Spleen (tissue), 13 donors: ENCODE data around the gene AVPR2. TPM values are rescaled to one million over a fixed set of nuclear protein-coding genes. Genes with fewer than 3 reads are reported as not detected.
A peak's percentile ranks its signal among the peaks of the same experiment; 100 is the strongest.

Experiments used
- DNase-seq: peaks from one replicate; pipeline ENCODE4 v3.0.0-alpha.2; 2020
- H3K27ac ChIP-seq, 8 donors: fragments of 200-600 bp; sonication (generic) in 7 of 8; 1 replicate in 4 of 8; 2 replicates in 4 of 8; pipeline versions ENCODE4 v1.5.0 to v1.8.0; 2016 to 2021; ENCODE audit warnings: inconsistent platforms in 4 of 8, mild to moderate bottlenecking in 4 of 8, moderate library complexity in 1 of 8
- H3K27me3 ChIP-seq, 7 donors: fragments of 200-600 bp; sonication (generic) in 6 of 7; replicated peaks in 1 of 7; 1 replicate in 4 of 7; 2 replicates in 3 of 7; pipeline versions ENCODE4 v1.5.0 to v1.8.0; 2016 to 2021; ENCODE audit warnings: inconsistent platforms in 3 of 7, mild to moderate bottlenecking in 1 of 7
- H3K36me3 ChIP-seq, 6 donors: fragments of 200-600 bp; sonication (generic) in 5 of 6; 1 replicate in 4 of 6; 2 replicates in 2 of 6; pipeline versions ENCODE4 v1.5.0 to v1.8.0; 2016 to 2021; ENCODE audit warnings: inconsistent platforms in 2 of 6
- H3K4me1 ChIP-seq, 6 donors: fragments of 200-600 bp; sonication (generic) in 5 of 6; 1 replicate in 3 of 6; 2 replicates in 3 of 6; pipeline versions ENCODE4 v1.5.0 to v1.8.0; 2016 to 2021; ENCODE audit warnings: inconsistent platforms in 3 of 6
- H3K4me3 ChIP-seq, 8 donors: fragments of 200-600 bp; sonication (generic) in 7 of 8; 1 replicate in 4 of 8; 2 replicates in 4 of 8; pipeline versions ENCODE4 v1.5.0 to v1.8.0; 2016 to 2021; ENCODE audit warnings: inconsistent platforms in 4 of 8, mild to moderate bottlenecking in 4 of 8, moderate library complexity in 2 of 8
- H3K9me3 ChIP-seq, 8 donors: fragments of 200-600 bp; sonication (generic) in 7 of 8; 1 replicate in 4 of 8; 2 replicates in 4 of 8; pipeline versions ENCODE4 v1.5.0 to v1.8.0; 2016 to 2021; ENCODE audit warnings: inconsistent platforms in 4 of 8
- POLR2A ChIP-seq, 3 donors: fragments of 450-650 bp; IDR thresholded peaks; one replicate each; pipeline ENCODE4 v1.5.1; 2017; ENCODE audit warnings: antibody characterized with exemption in 3 of 3, mild to moderate bottlenecking in 1 of 3
- POLR2AphosphoS5 ChIP-seq, 3 donors: sonication (generic); formaldehyde crosslinking; IDR thresholded peaks; one replicate each; pipeline ENCODE4 v1.5.1; 2017; ENCODE audit warnings: antibody characterized with exemption in 3 of 3
- WGBS, 5 donors: extraction: QIAGEN DNeasy Blood & Tissue Kit in 3 of 5; methylation state at CpG; one replicate each; pipeline versions ENCODE4 v1.1.5 to v1.1.7; 2013 to 2018; 5-methylcytosine and 5-hydroxymethylcytosine counted together
- intact Hi-C: fragments of 100-400 bp; cut with DNase I; formaldehyde crosslinking; loops from one replicate; pipeline ENCODE4 v1.15.0; 2023; ENCODE audit warnings: low total_unique reads
- long read RNA-seq, 2 donors: transcript quantifications; one replicate each; lab custom pipeline, GENCODE V29; 2026
- polyA plus RNA-seq, 3 donors: library from polyadenylated mRNA; stranded (reverse); fragments of 200-250 nt; gene quantifications; one replicate each; pipeline ENCODE4 v1.2.1, GENCODE V29; 2013
- total RNA-seq, 7 donors: library from RNA; depleted of rRNA in 3 of 7; stranded (reverse); fragments of >200 nt in 3 of 7; fragmentation: NEBNext Ultra II Directional in 4 of 7; extraction: Animal tissue kit (Norgen Biotek cat#: 25700) in 4 of 7; gene quantifications; one replicate each; pipeline versions ENCODE4 v1.1.0 to v1.2.1, GENCODE V29; 2016 to 2021
- TF ChIP-seq, protein P1 (sequence below), 11 experiments: fragments of 200-600 bp in 7 of 11; fragments of 450-650 bp in 4 of 11; sonication (generic) in 4 of 11; IDR thresholded peaks in 8 of 11; conservative IDR thresholded peaks in 3 of 11; 1 replicate in 7 of 11; 2 replicates in 4 of 11; pipeline versions ENCODE4 v1.4.0 to v1.8.0; 2016 to 2021; ENCODE audit warnings: antibody characterized with exemption in 11 of 11, inconsistent platforms in 4 of 11, mild to moderate bottlenecking in 1 of 11
- donor health status: healthy with polysubstance abuse.
- donor health status: DM: no; HTN: no; CAD: no; lungs with moderate emphysema.
- donor health status: DM: no; HTN: no; CAD: no.
- donor health status: Bipolar disorder and iron deficiency.
- donor health status: healthy.
- donor health status: DM: no; HTN: no; CAD: no.
- donor health status: DM: yes; HTN: yes; CAD: no.

The AVPR2 gene
- total RNA-seq (under 1 TPM in 1 of 7 donors, not detected in 6; 0.52 TPM), polyA plus RNA-seq (under 1 TPM; 0.22 to 0.77 (median 0.26) TPM)
- long read RNA-seq, donor 1, result 0 reads
- long read RNA-seq, donor 2, result 0 reads

DNA sequence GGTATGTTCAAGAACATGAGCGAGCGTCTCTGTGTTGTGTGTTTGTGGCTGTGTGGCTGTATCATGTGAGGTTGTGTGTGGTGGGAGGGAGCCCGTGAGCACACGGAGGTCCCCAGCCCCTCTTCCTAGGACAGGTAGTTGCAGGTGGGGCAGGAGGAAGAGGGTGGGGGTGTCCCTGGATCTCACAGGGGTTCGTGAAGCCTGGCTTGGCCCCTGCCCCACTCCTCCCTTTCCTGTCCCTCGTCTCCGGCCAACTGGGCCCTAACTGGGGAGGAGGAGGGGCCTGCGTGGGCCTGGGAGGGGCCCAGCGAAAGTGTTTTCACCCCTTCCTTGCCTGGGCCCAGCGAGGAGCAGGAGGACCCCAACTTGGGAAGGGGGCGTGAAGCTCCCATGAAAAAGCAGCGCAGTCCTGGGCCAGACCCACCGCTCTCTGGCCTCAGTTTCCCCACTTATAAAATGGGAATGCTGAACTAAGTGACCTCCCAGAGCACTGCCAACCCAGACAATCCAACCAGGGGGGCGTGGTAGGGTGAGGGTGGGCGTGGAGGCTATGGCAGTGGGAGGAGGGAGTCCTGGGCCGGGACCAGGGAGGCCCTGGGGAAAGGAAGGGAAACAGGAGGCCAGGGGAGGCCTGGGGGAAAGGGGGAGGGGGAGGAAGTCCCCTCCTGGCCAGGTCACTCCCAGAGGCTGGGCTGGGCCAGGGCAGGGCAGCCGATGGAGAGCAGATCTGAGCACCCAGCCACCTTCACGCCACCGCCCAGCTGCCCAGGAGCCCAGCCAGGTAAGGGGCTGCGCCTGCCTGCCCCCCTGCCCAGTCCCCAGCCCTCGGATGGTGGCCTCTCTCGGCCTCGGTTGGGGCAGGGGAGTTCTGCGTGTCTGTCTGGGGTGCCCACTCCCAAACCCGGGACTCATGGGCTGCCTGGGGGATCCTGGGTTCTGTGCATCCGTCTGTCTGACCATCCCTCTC, at the start of gene AVPR2:
Gene AVPR2, plus strand, starts transcription at position 683 of the 967 bp plus-strand sequence. CDS start 473 bp downstream, outside the sequence.
- peak; percentile 46 to 69 (median 59) for TF ChIP-seq POLR2AphosphoS5 (IDR thresholded peaks at IDR 0.05)
- TF ChIP-seq, protein P1, sequence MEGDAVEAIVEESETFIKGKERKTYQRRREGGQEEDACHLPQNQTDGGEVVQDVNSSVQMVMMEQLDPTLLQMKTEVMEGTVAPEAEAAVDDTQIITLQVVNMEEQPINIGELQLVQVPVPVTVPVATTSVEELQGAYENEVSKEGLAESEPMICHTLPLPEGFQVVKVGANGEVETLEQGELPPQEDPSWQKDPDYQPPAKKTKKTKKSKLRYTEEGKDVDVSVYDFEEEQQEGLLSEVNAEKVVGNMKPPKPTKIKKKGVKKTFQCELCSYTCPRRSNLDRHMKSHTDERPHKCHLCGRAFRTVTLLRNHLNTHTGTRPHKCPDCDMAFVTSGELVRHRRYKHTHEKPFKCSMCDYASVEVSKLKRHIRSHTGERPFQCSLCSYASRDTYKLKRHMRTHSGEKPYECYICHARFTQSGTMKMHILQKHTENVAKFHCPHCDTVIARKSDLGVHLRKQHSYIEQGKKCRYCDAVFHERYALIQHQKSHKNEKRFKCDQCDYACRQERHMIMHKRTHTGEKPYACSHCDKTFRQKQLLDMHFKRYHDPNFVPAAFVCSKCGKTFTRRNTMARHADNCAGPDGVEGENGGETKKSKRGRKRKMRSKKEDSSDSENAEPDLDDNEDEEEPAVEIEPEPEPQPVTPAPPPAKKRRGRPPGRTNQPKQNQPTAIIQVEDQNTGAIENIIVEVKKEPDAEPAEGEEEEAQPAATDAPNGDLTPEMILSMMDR (IDR thresholded peaks at IDR 0.05 in 8 of 11, conservative IDR thresholded peaks at IDR 0.05 in 3 of 11), result no peak
- peaks cover 0 to under 1% (median 0%) of the 10 kb centered on the region in 8 donors for H3K9me3 ChIP-seq
- peaks cover 0 to 4% (median 0%) of the 10 kb centered on the region in 7 donors for H3K27me3 ChIP-seq
- DNase-seq, result no peak
- peak within 1 kb of the TSS in 6 of 8 donors; percentile 47 to 78 (median 57) for H3K27ac ChIP-seq
- H3K4me1 ChIP-seq, result peaks cover 12 to 70% (median 51%) of the 10 kb centered on the region in 6 donors
- intact Hi-C loops, result no loop called here
- H3K4me3 ChIP-seq, result peak within 1 kb of the TSS in 1 of 8 donors; percentile 25
- H3K36me3 ChIP-seq, result peaks cover 0 to 26% (median 8%) of the 10 kb centered on the region in 6 donors
- 24 to 59% (median 37%) methylated on average over 10 to 26 of the region's 26 CpGs for WGBS, 5 donors

DNA sequence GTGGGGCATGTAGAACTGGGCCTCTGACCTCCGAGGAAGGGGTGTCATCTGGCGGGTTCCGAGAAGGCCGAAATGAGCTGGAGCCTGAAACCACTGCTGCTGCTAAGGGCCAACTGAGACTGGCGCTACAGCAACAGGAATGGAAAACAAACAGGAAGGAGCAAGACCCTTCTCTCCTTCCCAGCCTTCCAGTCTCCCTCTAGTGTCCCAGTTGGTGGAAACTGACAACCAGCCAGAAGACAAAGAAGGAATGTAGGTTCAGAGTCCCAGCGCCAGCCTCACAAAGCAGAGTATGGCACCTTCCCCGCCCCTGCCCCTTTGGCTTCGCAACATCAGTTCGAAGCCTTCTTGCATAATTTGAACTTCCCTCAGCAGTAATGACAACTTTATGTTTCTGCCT, 49.8 kb upstream of the AVPR2 start:
- Histone ChIP-seq H3K27ac (no peak overlapping the region), H3K9me3 (no peaks in the 10 kb centered on the region), H3K4me1 (no peaks in the 10 kb centered on the region), H3K27me3 (peaks cover 0 to 31% (median 0%) of the 10 kb centered on the region in 7 donors), H3K4me3 (no peak overlapping the region), H3K36me3 (no peaks in the 10 kb centered on the region)
- TF ChIP-seq, protein P1 (IDR thresholded peaks at IDR 0.05 in 8 of 11, conservative IDR thresholded peaks at IDR 0.05 in 3 of 11), result no peak
- no peak for TF ChIP-seq POLR2AphosphoS5 (IDR thresholded peaks at IDR 0.05)
- intact Hi-C loops, result no loop called here
- 80 to 87% (median 86%) methylated on average over 8 to 9 of the region's 9 CpGs for whole genome bisulfite sequencing, 5 donors
- DNase-seq, result peak; percentile 32

DNA sequence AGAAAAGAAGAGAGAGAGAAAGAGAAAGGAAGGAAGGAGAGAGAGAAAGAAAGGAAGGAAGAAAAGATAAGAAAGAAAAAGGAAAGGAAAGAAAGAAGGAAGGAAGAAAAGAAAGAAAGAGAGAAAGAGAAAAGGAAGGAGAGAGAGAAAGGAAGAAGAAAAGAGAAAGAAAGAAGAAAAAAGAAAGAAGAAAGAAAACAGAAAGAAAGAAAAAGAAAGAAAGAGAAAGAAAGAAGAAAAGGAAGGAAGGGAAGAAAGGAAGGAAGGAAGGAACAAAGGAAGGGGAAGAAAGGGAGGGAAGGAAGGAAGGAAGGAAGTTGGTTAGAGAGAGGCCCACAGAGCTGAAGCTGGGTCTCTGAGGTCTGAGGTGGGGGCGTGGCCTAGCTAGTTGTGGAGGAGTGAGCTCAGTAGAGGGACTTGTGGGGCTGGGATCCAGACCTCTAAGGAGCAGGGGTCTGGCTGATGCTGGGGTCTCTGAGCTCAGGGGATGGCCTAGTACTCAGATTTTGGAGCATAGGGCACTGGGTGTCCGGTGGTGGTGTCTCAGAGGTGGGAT, 47.0 kb upstream of the AVPR2 start:
- no peaks in the 10 kb centered on the region for H3K4me1 ChIP-seq
- TF ChIP-seq, protein P1 (IDR thresholded peaks at IDR 0.05 in 8 of 11, conservative IDR thresholded peaks at IDR 0.05 in 3 of 11), result no peak
- TF ChIP-seq POLR2AphosphoS5 (IDR thresholded peaks at IDR 0.05) (no peak), POLR2A (IDR thresholded peaks at IDR 0.05) (no peak)
- H3K9me3 ChIP-seq, result no peaks in the 10 kb centered on the region
- no peak overlapping the region for H3K4me3 ChIP-seq
- no peaks in the 10 kb centered on the region for H3K36me3 ChIP-seq
- intact Hi-C loops, result no loop called here
- no peak overlapping the region for H3K27ac ChIP-seq
- peak; percentile 37 for DNase-seq
- WGBS, 5 donors, result 57 to 87% (median 65%) methylated on average over 2 of the region's 2 CpGs
- peaks cover 0 to 27% (median 0%) of the 10 kb centered on the region in 7 donors for H3K27me3 ChIP-seq

DNA sequence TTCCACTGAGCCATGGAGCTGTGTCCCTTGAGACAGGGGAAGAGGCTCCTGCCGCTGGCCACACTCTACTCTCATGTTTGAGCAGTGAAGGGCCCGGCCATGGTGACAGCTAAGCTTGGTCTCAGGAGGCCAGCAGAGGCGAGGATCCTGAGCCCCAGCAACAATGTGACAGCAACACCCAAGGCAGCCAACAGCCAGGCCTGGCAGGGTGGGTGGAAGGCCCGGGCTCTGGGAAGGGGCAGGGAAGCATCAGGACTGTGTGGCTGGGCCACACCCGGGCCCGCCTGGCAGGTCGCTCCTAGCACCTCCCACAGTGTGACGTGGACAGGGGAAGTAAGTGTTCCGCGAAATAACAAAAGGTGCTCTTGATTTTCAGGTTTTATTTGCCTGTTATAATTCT, 43.3 kb upstream of the AVPR2 start:
- Histone ChIP-seq H3K4me1 (no peaks in the 10 kb centered on the region), H3K4me3 (no peak overlapping the region), H3K27ac (no peak overlapping the region), H3K27me3 (peaks cover 0 to 26% (median 0%) of the 10 kb centered on the region in 7 donors), H3K9me3 (no peaks in the 10 kb centered on the region), H3K36me3 (no peaks in the 10 kb centered on the region)
- WGBS, 5 donors, result 79 to 100% (median 82%) methylated on average over 2 to 10 of the region's 10 CpGs
- intact Hi-C loops, result no loop called here
- TF ChIP-seq, protein P1 (IDR thresholded peaks at IDR 0.05 in 8 of 11, conservative IDR thresholded peaks at IDR 0.05 in 3 of 11), result no peak
- no peak for TF ChIP-seq POLR2A (IDR thresholded peaks at IDR 0.05)
- TF ChIP-seq POLR2AphosphoS5 (IDR thresholded peaks at IDR 0.05), result no peak
- peak; percentile 58 for DNase-seq
